Measurements from ENCODE around the gene CRIM1. TPM values are rescaled to one million over a fixed set of nuclear protein-coding genes. Genes with fewer than 3 reads are reported as not detected.

Gene CRIM1
- total and polyA plus RNA-seq, 7 donors: 3.0 to 148 (median 55.6) TPM

DNA sequence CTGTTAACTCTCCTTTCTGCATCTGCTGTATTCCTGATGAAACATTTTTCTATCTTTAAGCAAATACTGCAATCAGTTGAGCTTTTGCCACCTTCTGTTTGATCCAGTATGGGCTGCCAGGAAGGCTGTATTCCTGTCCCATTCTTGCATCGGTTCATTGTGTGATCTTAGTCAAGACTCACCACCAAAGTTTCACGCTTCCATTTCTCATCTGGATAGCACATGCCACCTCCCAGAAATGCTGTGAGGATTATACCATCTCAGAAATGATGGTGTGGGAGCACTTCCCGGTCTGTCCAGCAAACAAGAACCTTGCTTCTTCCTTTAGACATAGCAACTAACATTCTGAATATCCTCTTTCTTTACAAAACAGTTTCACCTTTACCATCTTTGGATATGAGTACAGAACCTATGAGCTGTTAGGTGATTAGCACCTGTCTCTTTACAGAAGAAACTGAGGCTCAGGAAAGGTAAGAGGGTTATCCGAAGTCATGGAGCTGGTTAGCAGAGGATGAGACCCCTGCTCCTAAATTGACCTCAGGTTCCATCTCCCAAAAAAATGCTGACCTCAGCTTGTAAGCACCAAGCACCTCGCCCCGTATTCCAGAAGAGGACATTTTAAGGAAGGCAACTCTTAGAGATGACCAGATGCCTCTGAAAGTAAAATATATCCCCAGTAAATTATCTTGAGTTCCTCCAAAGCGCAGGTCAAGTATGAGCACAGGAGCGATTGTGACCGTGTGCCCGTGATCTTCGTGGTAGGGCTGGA is 185.6 kb downstream of the CRIM1 start:
- Histone ChIP-seq H3K36me3 (peaks cover 0 to 44% (median 11%) of the 10 kb centered on the region in 4 donors), H3K27ac (peak overlapping the region in 3 of 4 donors; percentile 17 to 27 (median 23)), H3K4me1 (peaks cover 0 to 20% (median 13%) of the 10 kb centered on the region in 4 donors), H3K9me3 (no peaks in the 10 kb centered on the region), H3K27me3 (no peaks in the 10 kb centered on the region), H3K4me3 (no peak overlapping the region)
- intact Hi-C loops (cut with DNase I): no loop called here
- TF ChIP-seq EP300 (IDR thresholded peaks at IDR 0.05) (no peak), POLR2A (IDR thresholded peaks at IDR 0.05) (no peak), POLR2AphosphoS5 (IDR thresholded peaks at IDR 0.05) (no peak)
- WGBS, 2 donors: 86 to 90% methylated on average over 11 of the region's 11 CpGs
- no peak for DNase-seq

DNA sequence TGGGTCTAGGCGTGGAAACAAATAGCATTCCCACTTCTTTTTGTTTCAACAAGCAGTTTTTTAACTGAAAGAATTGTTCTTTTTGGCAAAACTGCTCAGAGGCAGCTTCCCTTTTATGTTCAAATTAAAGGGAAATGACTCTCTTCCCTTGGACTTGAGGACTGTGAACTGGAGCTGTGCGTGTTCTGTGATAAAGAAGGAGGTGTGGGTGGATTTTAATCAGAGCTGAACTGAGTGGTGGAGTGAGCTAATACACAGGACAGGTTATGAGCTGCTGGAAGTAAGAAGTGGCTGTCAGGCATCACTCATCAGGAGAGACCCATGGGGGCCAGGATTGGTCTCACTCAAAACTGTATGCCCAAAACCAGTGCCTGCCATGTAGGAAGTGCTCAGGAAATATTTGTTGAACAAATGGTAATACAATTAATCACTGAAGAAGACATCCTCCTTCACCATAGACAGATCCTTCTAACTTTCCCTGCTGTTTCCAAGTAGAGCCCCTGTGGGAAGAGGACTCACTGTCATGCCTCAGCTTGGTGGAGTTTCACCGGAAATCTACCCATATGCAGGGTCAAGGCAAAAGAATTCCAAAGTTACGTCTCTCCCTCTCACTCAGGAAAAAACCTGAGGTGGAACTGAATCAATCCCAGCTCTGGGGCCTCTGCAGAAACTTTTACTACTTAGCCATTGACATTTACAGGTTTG is 186.5 kb downstream of the CRIM1 start:
- no peak for DNase-seq
- Histone ChIP-seq H3K9me3 (no peaks in the 10 kb centered on the region), H3K27me3 (no peaks in the 10 kb centered on the region), H3K4me3 (no peak overlapping the region), H3K4me1 (peaks cover 0 to 20% (median 13%) of the 10 kb centered on the region in 4 donors), H3K36me3 (peaks cover 0 to 45% (median 11%) of the 10 kb centered on the region in 4 donors), H3K27ac (peak overlapping the region in 3 of 4 donors; percentile 17 to 27 (median 23))
- intact Hi-C loops (cut with DNase I): no loop called here
- 88 to 91% methylated on average over 4 of the region's 4 CpGs for WGBS, 2 donors
- no peak for TF ChIP-seq POLR2A (IDR thresholded peaks at IDR 0.05)
- TF ChIP-seq POLR2AphosphoS5 (IDR thresholded peaks at IDR 0.05): no peak

DNA sequence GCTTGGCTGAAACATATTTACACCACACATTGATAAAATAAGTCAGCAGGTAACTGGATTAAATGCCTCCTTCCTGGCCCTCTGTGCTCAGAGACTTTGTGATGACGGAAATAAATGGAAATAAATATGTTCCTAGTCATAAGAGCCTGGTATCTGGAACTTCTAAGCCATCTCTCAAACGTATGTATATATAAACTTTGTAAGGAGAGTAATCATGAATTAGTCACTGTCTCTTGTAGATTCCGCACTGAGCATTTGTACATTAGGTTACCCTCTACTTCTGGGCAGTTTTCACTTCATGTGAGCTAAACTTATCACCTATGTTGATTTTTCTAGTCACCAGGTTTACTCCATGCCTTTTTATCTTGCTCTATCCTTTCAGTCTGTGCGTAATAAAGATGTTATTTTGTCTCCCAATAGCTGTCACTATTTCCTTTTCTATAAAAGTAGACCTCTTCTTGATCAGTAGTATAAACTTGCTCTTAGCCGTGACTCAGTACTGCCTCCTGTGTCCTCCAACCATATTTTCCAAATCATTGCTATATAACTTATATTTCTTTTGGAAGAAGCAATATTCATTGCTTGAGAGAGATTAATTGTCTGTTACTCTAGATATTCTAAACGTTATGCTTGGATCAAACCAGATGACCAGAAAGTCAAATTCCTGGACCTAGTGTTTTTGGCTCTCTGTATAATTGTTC is 189.2 kb downstream of the CRIM1 start:
- Histone ChIP-seq H3K27ac (peak overlapping the region in 2 of 4 donors; percentile 29 to 46), H3K4me3 (no peak overlapping the region), H3K9me3 (no peaks in the 10 kb centered on the region), H3K27me3 (no peaks in the 10 kb centered on the region), H3K36me3 (peaks cover 0 to 60% (median 6%) of the 10 kb centered on the region in 4 donors), H3K4me1 (peaks cover 0 to 27% (median 14%) of the 10 kb centered on the region in 4 donors)
- no peak for DNase-seq
- intact Hi-C loops (cut with DNase I): no loop called here
- TF ChIP-seq POLR2A (IDR thresholded peaks at IDR 0.05) (no peak), POLR2AphosphoS5 (IDR thresholded peaks at IDR 0.05) (no peak), EP300 (IDR thresholded peaks at IDR 0.05) (no peak)
- TF ChIP-seq, protein P1, sequence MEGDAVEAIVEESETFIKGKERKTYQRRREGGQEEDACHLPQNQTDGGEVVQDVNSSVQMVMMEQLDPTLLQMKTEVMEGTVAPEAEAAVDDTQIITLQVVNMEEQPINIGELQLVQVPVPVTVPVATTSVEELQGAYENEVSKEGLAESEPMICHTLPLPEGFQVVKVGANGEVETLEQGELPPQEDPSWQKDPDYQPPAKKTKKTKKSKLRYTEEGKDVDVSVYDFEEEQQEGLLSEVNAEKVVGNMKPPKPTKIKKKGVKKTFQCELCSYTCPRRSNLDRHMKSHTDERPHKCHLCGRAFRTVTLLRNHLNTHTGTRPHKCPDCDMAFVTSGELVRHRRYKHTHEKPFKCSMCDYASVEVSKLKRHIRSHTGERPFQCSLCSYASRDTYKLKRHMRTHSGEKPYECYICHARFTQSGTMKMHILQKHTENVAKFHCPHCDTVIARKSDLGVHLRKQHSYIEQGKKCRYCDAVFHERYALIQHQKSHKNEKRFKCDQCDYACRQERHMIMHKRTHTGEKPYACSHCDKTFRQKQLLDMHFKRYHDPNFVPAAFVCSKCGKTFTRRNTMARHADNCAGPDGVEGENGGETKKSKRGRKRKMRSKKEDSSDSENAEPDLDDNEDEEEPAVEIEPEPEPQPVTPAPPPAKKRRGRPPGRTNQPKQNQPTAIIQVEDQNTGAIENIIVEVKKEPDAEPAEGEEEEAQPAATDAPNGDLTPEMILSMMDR (IDR thresholded peaks at IDR 0.05): no peak
- WGBS, 2 donors: 80 to 90% methylated on average over 6 of the region's 6 CpGs

DNA sequence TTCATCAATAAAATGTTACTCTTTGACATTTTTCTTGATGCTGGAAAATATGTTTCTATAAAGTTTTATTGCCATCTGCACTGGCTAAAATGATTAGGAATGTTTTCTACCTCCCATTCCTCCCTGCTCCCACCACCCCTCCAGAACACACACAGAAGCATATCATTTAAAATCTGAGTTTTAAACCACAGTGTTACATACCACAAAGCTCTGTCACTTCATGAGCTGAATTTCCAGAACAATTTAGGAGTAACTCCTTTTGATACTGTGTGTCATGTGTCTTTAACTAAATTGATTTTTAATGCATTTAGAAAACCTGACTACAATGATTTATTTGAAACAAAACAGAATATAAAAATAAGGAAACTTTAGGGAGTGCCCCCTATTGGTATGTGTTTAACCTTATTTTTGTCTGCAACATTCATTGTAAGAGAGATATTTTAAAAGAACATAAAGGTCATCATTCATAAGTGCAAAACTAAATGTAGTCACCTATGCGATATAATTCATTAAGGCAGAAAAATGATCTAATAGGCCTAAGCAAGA is 190.4 kb downstream of the CRIM1 start:
- no peak for DNase-seq
- TF ChIP-seq POLR2AphosphoS5 (IDR thresholded peaks at IDR 0.05) (no peak), POLR2A (IDR thresholded peaks at IDR 0.05) (no peak), EP300 (IDR thresholded peaks at IDR 0.05) (no peak)
- TF ChIP-seq, protein P1 (IDR thresholded peaks at IDR 0.05): no peak
- Histone ChIP-seq H3K36me3 (peaks cover 0 to 59% (median 6%) of the 10 kb centered on the region in 4 donors), H3K27ac (peak overlapping the region in 1 of 4 donors; percentile 46), H3K4me3 (no peak overlapping the region), H3K27me3 (no peaks in the 10 kb centered on the region), H3K4me1 (peaks cover 0 to 32% (median 14%) of the 10 kb centered on the region in 4 donors), H3K9me3 (no peaks in the 10 kb centered on the region)
- intact Hi-C loops (cut with DNase I): no loop called here
- WGBS, 2 donors: 2 to 51% methylated on average over 1 of the region's 1 CpG

DNA sequence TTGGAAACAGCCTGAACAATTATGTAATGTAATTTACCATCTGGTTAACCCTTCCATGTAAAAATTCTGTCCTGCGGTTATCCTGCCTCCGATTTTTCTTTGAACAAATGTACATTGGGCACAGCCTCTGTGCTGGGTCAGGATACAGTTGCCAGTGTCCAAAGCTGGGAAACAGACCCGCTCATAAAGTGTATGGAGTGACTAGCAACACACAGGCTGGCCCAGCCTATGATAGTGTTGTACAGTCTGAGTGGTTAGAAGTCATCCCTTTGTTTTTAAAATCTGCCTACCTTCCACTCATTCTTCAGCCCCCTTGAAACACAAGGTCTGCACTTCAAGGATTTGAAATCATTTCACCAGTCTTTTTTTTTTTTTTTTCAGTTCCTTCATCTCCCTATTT is 192.3 kb downstream of the CRIM1 start:
- intact Hi-C loops (cut with DNase I): no loop called here
- Histone ChIP-seq H3K36me3 (peaks cover 0 to 51% (median 16%) of the 10 kb centered on the region in 4 donors), H3K27me3 (no peaks in the 10 kb centered on the region)

More for the DNA sequence above, 192.3 kb downstream of the CRIM1 start:
- no peak for DNase-seq
- H3K4me3 ChIP-seq: no peak overlapping the region
- no peaks in the 10 kb centered on the region for H3K9me3 ChIP-seq
- H3K27ac ChIP-seq: no peak overlapping the region
- peaks cover 0 to 32% (median 14%) of the 10 kb centered on the region in 4 donors for H3K4me1 ChIP-seq
- WGBS, 2 donors: 95 to 96% methylated on average over 3 of the region's 3 CpGs
- TF ChIP-seq POLR2A (IDR thresholded peaks at IDR 0.05) (no peak), POLR2AphosphoS5 (IDR thresholded peaks at IDR 0.05) (no peak), EP300 (IDR thresholded peaks at IDR 0.05) (no peak)
- TF ChIP-seq, protein P1 (IDR thresholded peaks at IDR 0.05): no peak
